Neuronal stem cell (in vitro differentiated cells): ENCODE data around the gene EIF1AY.

Experiments
- DNase-seq: peaks from one replicate; pipeline ENCODE4 v3.0.0-alpha.2; 2013; ENCODE audit warnings: low spot score
- H2AFZ ChIP-seq: one replicate; pipeline ENCODE4 v1.6.1; 2013; ENCODE audit warnings: mild to moderate bottlenecking, low read length, inconsistent platforms
- H2AK5ac ChIP-seq: 2 replicates; pipeline ENCODE4 v1.6.1; 2013; ENCODE audit warnings: low read depth, mild to moderate bottlenecking, inconsistent platforms, low read length, moderate library complexity, mixed read lengths
- H2BK120ac ChIP-seq: 2 replicates; pipeline ENCODE4 v1.6.1; 2013; ENCODE audit warnings: low read depth, mild to moderate bottlenecking, inconsistent platforms, low read length, moderate library complexity, mixed read lengths
- H2BK12ac ChIP-seq: one replicate; pipeline ENCODE4 v1.6.1; 2013; ENCODE audit warnings: low read length, inconsistent platforms
- H2BK15ac ChIP-seq: 2 replicates; pipeline ENCODE4 v1.6.1; 2013; ENCODE audit warnings: mild to moderate bottlenecking, low read length, inconsistent platforms, mixed read lengths
- H2BK5ac ChIP-seq: one replicate; pipeline ENCODE4 v1.6.1; 2013; ENCODE audit warnings: inconsistent platforms, mild to moderate bottlenecking, low read length, moderate library complexity
- H3K14ac ChIP-seq: one replicate; pipeline ENCODE4 v1.6.1; 2013; ENCODE audit warnings: low read length, inconsistent platforms
- H3K18ac ChIP-seq: 2 replicates; pipeline ENCODE4 v1.6.1; 2013; ENCODE audit warnings: low read length, inconsistent platforms
- H3K23ac ChIP-seq: 2 replicates; pipeline ENCODE4 v1.6.1; 2013; ENCODE audit warnings: low read depth, mild to moderate bottlenecking, mixed read lengths, low read length, inconsistent platforms; ENCODE audit not compliant: poor library complexity
- H3K27ac ChIP-seq: replicated peaks from 3 replicates; pipeline ENCODE4 v1.5.1; 2013; ENCODE audit warnings: low read length, inconsistent platforms
- H3K27me3 ChIP-seq, 3 experiments: 2 replicates each; pipeline ENCODE4 v1.6.1; 2013; ENCODE audit warnings: low read length in 3 of 3, mild to moderate bottlenecking in 2 of 3, inconsistent platforms in 1 of 3, low read depth in 1 of 3, mixed read lengths in 1 of 3, moderate library complexity in 1 of 3; ENCODE audit not compliant: control insufficient read depth in 3 of 3, insufficient read depth in 3 of 3
- H3K36me3 ChIP-seq, 2 donors: replicated peaks in 1 of 2; 2 replicates each; pipeline ENCODE4 v1.6.1; 2013; ENCODE audit warnings: low read length in 2 of 2; ENCODE audit not compliant: control insufficient read depth in 2 of 2, insufficient read depth in 2 of 2
- H3K4ac ChIP-seq: 2 replicates; pipeline ENCODE4 v1.6.1; 2013; ENCODE audit warnings: inconsistent platforms, mild to moderate bottlenecking, low read length, moderate library complexity
- H3K4me1 ChIP-seq, 2 donors: 1 replicate in 1 of 2; 2 replicates in 1 of 2; pipeline ENCODE4 v1.6.1; 2013; ENCODE audit warnings: low read length in 2 of 2, low read depth in 1 of 2; ENCODE audit not compliant: control insufficient read depth in 2 of 2, insufficient read depth in 1 of 2
- H3K4me2 ChIP-seq: one replicate; pipeline ENCODE4 v1.6.1; 2013; ENCODE audit warnings: mild to moderate bottlenecking, low read length, inconsistent platforms; ENCODE audit not compliant: insufficient read depth, poor library complexity, severe bottlenecking
- H3K4me3 ChIP-seq, 2 donors: 2 replicates each; pipeline ENCODE4 v1.5.1; 2013; ENCODE audit warnings: low read length in 2 of 2, mild to moderate bottlenecking in 2 of 2, inconsistent platforms in 1 of 2, moderate library complexity in 1 of 2
- H3K79me1 ChIP-seq: one replicate; pipeline ENCODE4 v1.6.1; 2013; ENCODE audit warnings: low read depth, mild to moderate bottlenecking, inconsistent platforms, low read length, moderate library complexity
- H3K9ac ChIP-seq: one replicate; pipeline ENCODE4 v1.6.1; 2013; ENCODE audit warnings: mild to moderate bottlenecking, low read depth, low read length, inconsistent platforms; ENCODE audit not compliant: poor library complexity
- H3K9me3 ChIP-seq, 2 donors: replicated peaks in 1 of 2; 2 replicates each; pipeline versions ENCODE3 to v1.6.1; 2013; ENCODE audit warnings: low read length in 2 of 2, mild to moderate bottlenecking in 2 of 2, inconsistent platforms in 1 of 2, low read depth in 1 of 2, mixed read lengths in 1 of 2, moderate library complexity in 1 of 2; ENCODE audit not compliant: control insufficient read depth in 2 of 2, insufficient read depth in 1 of 2
- H4K8ac ChIP-seq: one replicate; pipeline ENCODE4 v1.6.1; 2013; ENCODE audit warnings: low read depth, mild to moderate bottlenecking, inconsistent platforms, low read length, moderate library complexity
- H4K91ac ChIP-seq: one replicate; pipeline ENCODE4 v1.6.1; 2013; ENCODE audit warnings: low read length, low read depth, mild to moderate bottlenecking, inconsistent platforms; ENCODE audit not compliant: poor library complexity
- WGBS, 2 donors: extraction: QIAGEN DNeasy Blood & Tissue Kit; methylation state at CpG; one replicate each; pipeline ENCODE4 v1.1.7; 2013; ENCODE audit warnings: missing lambda C conversion rate in 2 of 2, mixed read lengths in 1 of 2; ENCODE audit not compliant: insufficient read length in 2 of 2, insufficient replicate concordance in 1 of 2; ENCODE audit errors: extremely low coverage in 2 of 2; 5-methylcytosine and 5-hydroxymethylcytosine counted together

EIF1AY gene

GRCh38 chrY:20544451-20544960, 31.1 kb upstream of the EIF1AY start:
- Histone ChIP-seq H3K36me3 (no peaks in the 10 kb centered on the region), H2BK5ac (no peak overlapping the region), H4K91ac (no peak overlapping the region), H3K9me3 (peaks cover 0 to 2% of the 10 kb centered on the region in 2 donors), H3K4me3 (no peak overlapping the region), H3K79me1 (no peaks in the 10 kb centered on the region), H2AFZ (no peak overlapping the region), H2BK12ac (no peak overlapping the region), H2AK5ac (no peak overlapping the region), H3K27me3 (no peaks in the 10 kb centered on the region), H3K27ac (no peak overlapping the region), H3K18ac (no peak overlapping the region), H3K4me1 (no peaks in the 10 kb centered on the region), H3K4me2 (no peak overlapping the region), H4K8ac (no peak overlapping the region), H3K9ac (no peak overlapping the region), H3K14ac (no peak overlapping the region), H3K4ac (no peak overlapping the region), H2BK120ac (no peak overlapping the region), H2BK15ac (no peak overlapping the region), H3K23ac (no peak overlapping the region)
- no CpG with 5 or more reads among the region's 1 CpG for WGBS, 2 donors
- DNase-seq: no peak

- Histone ChIP-seq H3K23ac (no peak overlapping the region), H2BK12ac (no peak overlapping the region), H3K9me3 (peaks cover 0 to 2% of the 10 kb centered on the region in 2 donors), H3K79me1 (no peaks in the 10 kb centered on the region), H2BK120ac (no peak overlapping the region), H3K14ac (no peak overlapping the region), H4K8ac (no peak overlapping the region), H3K4me2 (no peak overlapping the region), H2AK5ac (no peak overlapping the region), H3K18ac (no peak overlapping the region), H3K27ac (no peak overlapping the region), H2AFZ (no peak overlapping the region), H3K4me3 (no peak overlapping the region), H3K4ac (no peak overlapping the region), H4K91ac (no peak overlapping the region), H3K9ac (no peak overlapping the region), H3K4me1 (no peaks in the 10 kb centered on the region), H2BK15ac (no peak overlapping the region), H3K36me3 (no peaks in the 10 kb centered on the region), H3K27me3 (no peaks in the 10 kb centered on the region), H2BK5ac (no peak overlapping the region)
- no CpG with 5 or more reads among the region's 2 CpGs for WGBS, 2 donors
- no peak for DNase-seq
These were observed 29.5 kb upstream of the EIF1AY start for GRCh38 chrY:20546071-20546470.

GRCh38 chrY:20549289-20549688, 26.3 kb upstream of the EIF1AY start:
- H3K4me3 ChIP-seq: no peak overlapping the region

GRCh38 chrY:20551840-20552239, 23.7 kb upstream of the EIF1AY start:
- H2BK15ac ChIP-seq: no peak overlapping the region
- no peak overlapping the region for H3K9ac ChIP-seq
- H2BK120ac ChIP-seq: no peak overlapping the region
- no peak overlapping the region for H2AFZ ChIP-seq
- H3K4me3 ChIP-seq: no peak overlapping the region
- no peak overlapping the region for H3K4me2 ChIP-seq
- H3K18ac ChIP-seq: no peak overlapping the region
- no peak overlapping the region for H3K4ac ChIP-seq
- H3K27me3 ChIP-seq: no peaks in the 10 kb centered on the region
- no peak overlapping the region for H2AK5ac ChIP-seq
- H2BK12ac ChIP-seq: no peak overlapping the region
- no peaks in the 10 kb centered on the region for H3K79me1 ChIP-seq
- no peak overlapping the region for H4K8ac ChIP-seq
- H2BK5ac ChIP-seq: no peak overlapping the region
- no peaks in the 10 kb centered on the region for H3K36me3 ChIP-seq
- no peak overlapping the region for H3K27ac ChIP-seq
- no peak overlapping the region for H3K14ac ChIP-seq
- no peaks in the 10 kb centered on the region for H3K4me1 ChIP-seq
- no peak overlapping the region for H4K91ac ChIP-seq
- no CpG with 5 or more reads among the region's 28 CpGs for WGBS, 2 donors
- H3K23ac ChIP-seq: no peak overlapping the region
- H3K9me3 ChIP-seq: no peaks in the 10 kb centered on the region
- DNase-seq: no peak

More at GRCh38 chrY:20549289-20549688, 26.3 kb upstream of the EIF1AY start:
- Histone ChIP-seq H2AFZ (no peak overlapping the region), H3K18ac (no peak overlapping the region), H4K8ac (no peak overlapping the region), H2BK15ac (no peak overlapping the region), H2AK5ac (no peak overlapping the region), H3K4me1 (no peaks in the 10 kb centered on the region), H3K27ac (no peak overlapping the region), H4K91ac (no peak overlapping the region), H2BK120ac (no peak overlapping the region), H3K9ac (no peak overlapping the region), H2BK5ac (no peak overlapping the region), H3K9me3 (no peaks in the 10 kb centered on the region), H3K4me2 (no peak overlapping the region), H3K14ac (no peak overlapping the region), H3K4ac (no peak overlapping the region), H2BK12ac (no peak overlapping the region), H3K79me1 (no peaks in the 10 kb centered on the region), H3K23ac (no peak overlapping the region), H3K36me3 (no peaks in the 10 kb centered on the region), H3K27me3 (no peaks in the 10 kb centered on the region)
- no CpG with 5 or more reads among the region's 1 CpG for WGBS, 2 donors
- DNase-seq: no peak
